Upper lobe of right lung (tissue), 1 donor: ENCODE results near the gene RASAL2. TPM values are rescaled to one million over a fixed set of nuclear protein-coding genes. Genes with fewer than 3 reads are reported as not detected.

ENCODE experiments used
- ATAC-seq: fragments of 200-7000 bp; cut with Tn5 transposase; one replicate; pipeline ENCODE4 v1.9.1; 2020; ENCODE audit warnings: mild to moderate bottlenecking, moderate library complexity
- DNase-seq: peaks from one replicate; pipeline ENCODE4 v3.0.0-alpha.2; 2020
- H3K27ac ChIP-seq: fragments of 200-600 bp; one replicate; pipeline ENCODE4 v1.8.0; 2022
- H3K27me3 ChIP-seq: fragments of 200-600 bp; one replicate; pipeline ENCODE4 v1.8.0; 2022; ENCODE audit warnings: mild to moderate bottlenecking
- H3K36me3 ChIP-seq: fragments of 200-600 bp; one replicate; pipeline ENCODE4 v1.8.0; 2022
- H3K4me1 ChIP-seq: fragments of 200-600 bp; one replicate; pipeline ENCODE4 v1.8.0; 2022
- H3K4me3 ChIP-seq: fragments of 200-600 bp; one replicate; pipeline ENCODE4 v1.8.0; 2022; ENCODE audit warnings: mild to moderate bottlenecking
- H3K9me3 ChIP-seq: fragments of 200-600 bp; one replicate; pipeline ENCODE4 v1.8.0; 2022
- intact Hi-C: fragments of 100-400 bp; cut with DNase I; formaldehyde crosslinking; loops from one replicate; pipeline ENCODE4 v1.11.0; 2022
- total RNA-seq: library from RNA; stranded (reverse); fragmentation: NEBNext Ultra II Directional; extraction: Animal tissue kit (Norgen Biotek cat#: 25700); gene quantifications from one replicate; pipeline ENCODE4 v1.2.1, GENCODE V29; 2021
- TF ChIP-seq, protein P1 (sequence below): fragments of 200-600 bp; IDR thresholded peaks from one replicate; pipeline ENCODE4 v1.8.0; 2022; ENCODE audit warnings: antibody characterized with exemption
- donor health status: DM: no; HTN: yes; CAD: no; lungs with severe emphysema.

RASAL2 gene
- total RNA-seq, 1 donor from 2014 or later, result 39.4 TPM

DNA sequence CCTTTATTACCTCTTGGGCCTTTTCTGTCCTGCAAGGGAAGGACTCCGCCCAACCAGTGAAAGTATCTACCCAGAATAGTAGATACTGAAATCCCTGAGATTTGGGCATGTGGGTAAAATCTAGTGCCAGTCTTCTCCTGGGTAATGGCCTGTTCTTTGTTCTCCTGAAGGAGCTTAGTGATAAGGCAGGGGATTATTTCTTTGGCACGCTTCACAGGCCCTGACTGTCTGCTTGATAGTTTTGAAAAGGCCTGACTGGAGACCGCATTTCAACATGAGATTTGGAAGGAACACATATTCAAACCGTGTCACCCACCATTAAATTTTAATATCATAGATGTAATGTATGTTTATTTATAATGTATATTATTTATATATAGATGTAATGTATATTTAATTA lies 48.9 kb downstream of the RASAL2 start:
- intact Hi-C loops, result no loop called here
- ATAC-seq, result no peak
- Histone ChIP-seq H3K27ac (no peak overlapping the region), H3K4me3 (no peak overlapping the region), H3K9me3 (no peaks in the 10 kb centered on the region), H3K4me1 (peaks cover 14% of the 10 kb centered on the region), H3K36me3 (no peaks in the 10 kb centered on the region), H3K27me3 (no peaks in the 10 kb centered on the region)
- TF ChIP-seq, protein P1, sequence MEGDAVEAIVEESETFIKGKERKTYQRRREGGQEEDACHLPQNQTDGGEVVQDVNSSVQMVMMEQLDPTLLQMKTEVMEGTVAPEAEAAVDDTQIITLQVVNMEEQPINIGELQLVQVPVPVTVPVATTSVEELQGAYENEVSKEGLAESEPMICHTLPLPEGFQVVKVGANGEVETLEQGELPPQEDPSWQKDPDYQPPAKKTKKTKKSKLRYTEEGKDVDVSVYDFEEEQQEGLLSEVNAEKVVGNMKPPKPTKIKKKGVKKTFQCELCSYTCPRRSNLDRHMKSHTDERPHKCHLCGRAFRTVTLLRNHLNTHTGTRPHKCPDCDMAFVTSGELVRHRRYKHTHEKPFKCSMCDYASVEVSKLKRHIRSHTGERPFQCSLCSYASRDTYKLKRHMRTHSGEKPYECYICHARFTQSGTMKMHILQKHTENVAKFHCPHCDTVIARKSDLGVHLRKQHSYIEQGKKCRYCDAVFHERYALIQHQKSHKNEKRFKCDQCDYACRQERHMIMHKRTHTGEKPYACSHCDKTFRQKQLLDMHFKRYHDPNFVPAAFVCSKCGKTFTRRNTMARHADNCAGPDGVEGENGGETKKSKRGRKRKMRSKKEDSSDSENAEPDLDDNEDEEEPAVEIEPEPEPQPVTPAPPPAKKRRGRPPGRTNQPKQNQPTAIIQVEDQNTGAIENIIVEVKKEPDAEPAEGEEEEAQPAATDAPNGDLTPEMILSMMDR, result no peak
- no peak for DNase-seq

DNA sequence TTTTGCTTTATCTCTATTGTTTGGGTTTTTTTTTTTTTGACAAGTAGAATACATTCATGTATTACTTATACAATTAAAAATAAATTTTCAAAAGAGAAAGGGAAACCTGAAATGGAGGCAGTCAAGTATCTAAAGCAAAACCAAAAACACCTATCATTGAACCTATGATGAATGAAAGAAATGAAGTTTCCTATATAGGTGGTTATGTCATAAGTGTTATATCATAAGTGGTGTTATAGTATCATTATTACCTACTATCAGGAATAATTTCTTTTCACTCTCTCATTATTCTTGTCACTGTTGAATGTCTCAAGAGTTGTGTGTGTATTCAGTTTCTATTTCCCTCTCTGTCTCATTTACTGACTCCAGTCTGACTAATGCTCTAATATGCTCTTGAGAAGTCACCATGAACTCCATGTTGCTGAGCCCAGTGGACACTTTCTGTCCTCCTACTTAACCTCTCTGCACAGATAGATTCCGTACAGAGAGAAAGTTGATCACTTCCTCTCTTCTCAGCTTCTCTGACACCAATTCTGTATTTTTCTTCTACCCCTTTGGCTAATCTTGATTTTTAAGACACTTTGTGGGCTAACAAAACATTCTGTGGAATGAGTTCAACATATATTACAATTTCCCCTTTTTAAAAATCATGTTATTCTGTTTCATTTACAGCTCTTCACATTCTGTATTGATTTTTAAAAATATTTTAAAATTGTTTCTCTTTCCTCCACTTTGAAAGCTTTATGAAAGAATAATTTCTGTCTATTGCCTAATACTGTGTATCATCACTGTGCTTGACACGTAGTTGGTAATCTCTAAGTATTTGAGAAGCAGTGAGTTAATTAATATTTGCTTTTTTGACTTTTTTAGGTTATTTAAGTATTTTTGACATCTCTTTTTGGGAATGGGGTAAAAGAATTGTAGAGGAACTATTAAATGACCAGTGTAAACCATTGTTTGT lies 50.1 kb downstream of the RASAL2 start:
- intact Hi-C loops, result no loop called here
- TF ChIP-seq, protein P1, result no peak
- ATAC-seq, result peak; percentile 36

DNA sequence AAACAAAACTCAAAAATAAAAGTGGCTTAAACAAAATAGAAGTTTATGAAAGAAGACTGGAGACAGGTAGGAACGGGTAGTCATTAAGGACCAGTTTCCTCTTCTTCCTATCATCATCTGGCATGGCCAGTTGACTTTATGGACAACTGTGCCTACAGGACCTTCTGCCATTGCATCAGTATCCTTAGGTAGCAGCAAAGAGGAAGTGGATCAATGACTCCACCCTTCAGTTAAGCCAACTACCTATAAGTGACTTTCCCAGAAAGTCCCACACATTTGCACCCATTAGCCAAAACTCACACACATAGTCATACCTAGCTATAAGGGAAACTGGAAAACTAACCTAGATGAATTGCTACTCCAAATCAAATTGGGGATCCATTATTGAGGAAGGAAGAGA lies 51.7 kb downstream of the RASAL2 start:
- no peak overlapping the region for H3K27ac ChIP-seq
- no peaks in the 10 kb centered on the region for H3K9me3 ChIP-seq
- no peak for ATAC-seq
- TF ChIP-seq, protein P1, result no peak
- H3K4me3 ChIP-seq, result no peak overlapping the region
- H3K4me1 ChIP-seq, result peaks cover 11% of the 10 kb centered on the region
- intact Hi-C loops, result no loop called here
- DNase-seq, result no peak
- no peaks in the 10 kb centered on the region for H3K27me3 ChIP-seq
- H3K36me3 ChIP-seq, result no peaks in the 10 kb centered on the region

More for the DNA sequence above, 50.1 kb downstream of the RASAL2 start:
- H3K9me3 ChIP-seq, result no peaks in the 10 kb centered on the region
- H3K4me3 ChIP-seq, result no peak overlapping the region
- peaks cover 11% of the 10 kb centered on the region for H3K4me1 ChIP-seq
- no peak overlapping the region for H3K27ac ChIP-seq
- no peaks in the 10 kb centered on the region for H3K27me3 ChIP-seq
- no peak for DNase-seq
- no peaks in the 10 kb centered on the region for H3K36me3 ChIP-seq

DNA sequence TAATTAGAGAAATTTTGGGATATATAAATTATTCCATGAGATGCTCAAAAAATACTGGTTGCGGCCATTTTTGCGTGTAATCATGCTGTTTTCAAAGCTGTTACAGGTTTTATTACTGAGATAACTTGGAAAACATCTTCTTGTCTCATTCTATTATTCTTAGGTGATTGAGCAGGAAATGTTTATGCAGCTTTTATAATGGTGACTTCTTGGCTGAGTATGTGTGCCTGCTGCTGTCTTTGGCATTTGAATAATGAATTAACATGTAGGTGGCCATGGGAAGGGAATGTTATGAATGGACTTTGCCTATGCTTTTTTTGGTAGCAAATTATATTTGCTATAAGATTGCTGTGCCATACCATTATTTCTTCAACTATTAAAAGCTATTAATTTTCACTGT lies 52.5 kb downstream of the RASAL2 start:
- DNase-seq (no peak), ATAC-seq (no peak)
- Histone ChIP-seq H3K9me3 (no peaks in the 10 kb centered on the region), H3K27me3 (no peaks in the 10 kb centered on the region), H3K27ac (no peak overlapping the region), H3K4me1 (peaks cover 11% of the 10 kb centered on the region), H3K36me3 (no peaks in the 10 kb centered on the region), H3K4me3 (no peak overlapping the region)
- TF ChIP-seq, protein P1, result no peak
- intact Hi-C loops, result no loop called here

DNA sequence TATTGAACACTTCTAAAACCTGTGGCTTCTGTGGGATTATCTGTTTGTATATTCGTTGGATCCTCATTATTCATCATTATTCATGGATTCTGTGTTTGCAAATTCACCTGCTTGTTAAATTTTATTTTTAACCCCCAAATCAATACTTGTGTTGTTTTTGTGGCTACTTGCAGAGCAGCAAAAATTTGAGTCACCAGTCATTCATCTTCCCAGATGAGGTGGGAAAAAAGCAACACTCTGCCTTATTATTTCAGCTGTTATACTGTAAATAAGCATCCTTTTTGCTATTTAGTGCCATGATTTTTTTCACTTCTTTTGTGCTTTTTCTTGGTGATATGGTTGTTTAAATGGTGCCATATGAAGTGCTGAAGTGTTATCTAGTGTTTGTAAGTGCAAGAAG lies 56.7 kb downstream of the RASAL2 start:
- TF ChIP-seq, protein P1, result no peak
- Histone ChIP-seq H3K27ac (no peak overlapping the region), H3K27me3 (no peaks in the 10 kb centered on the region), H3K4me3 (no peak overlapping the region), H3K9me3 (no peaks in the 10 kb centered on the region), H3K4me1 (no peaks in the 10 kb centered on the region), H3K36me3 (no peaks in the 10 kb centered on the region)
- intact Hi-C loops, result no loop called here
- ATAC-seq (no peak), DNase-seq (no peak)
